DLD1 (cell line): ENCODE data around the gene KLF13.

Source experiments
- in situ Hi-C: cut with HindIII; loops from 2 replicates; pipeline ENCODE4 v1.10.0; 2017; ENCODE audit warnings: low sequenced_read_pairs

Gene KLF13

GRCh38 chr15:31326156-31326874 lies at the start of gene KLF13:
Gene KLF13 (plus strand): TSS chr15:31326835. CDS start chr15:31327213, 378 bp downstream.
- in situ Hi-C loops, result no loop called here

DNA sequence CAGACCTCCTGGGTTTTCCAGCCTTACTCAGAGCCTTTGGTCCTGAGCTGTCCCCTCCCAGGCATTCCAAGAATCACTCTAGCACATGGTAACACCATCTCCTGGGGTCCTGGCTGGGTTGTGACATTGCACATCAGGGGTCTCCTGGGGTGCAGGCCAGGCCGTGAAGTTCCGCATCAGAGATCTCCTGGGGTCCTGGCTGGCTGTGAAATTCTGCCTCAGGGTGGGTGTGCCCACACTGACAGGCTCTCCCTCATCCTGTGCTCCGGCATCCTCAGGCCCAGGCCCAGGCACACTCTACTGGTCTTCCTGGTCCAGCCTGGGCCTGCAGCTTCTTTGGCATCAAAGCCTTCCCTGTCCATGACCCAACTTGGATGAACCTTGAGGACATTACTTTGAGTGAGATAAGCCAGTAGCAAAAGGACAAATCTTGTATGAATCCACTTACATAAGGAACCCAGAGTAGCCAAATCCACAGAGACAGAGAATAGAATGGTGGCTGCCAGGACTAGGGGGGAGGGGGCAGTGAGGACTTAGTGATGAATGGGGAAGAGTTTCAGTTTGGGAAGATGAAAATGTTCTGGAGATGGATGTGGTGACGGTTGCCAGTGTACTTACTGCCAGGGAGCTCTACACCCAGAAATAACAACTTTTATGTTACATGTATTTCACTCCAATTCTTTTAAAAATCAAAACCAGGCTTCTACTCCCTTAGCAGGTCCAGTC lies 49.1 kb upstream of the KLF13 start:
- in situ Hi-C loops, result no loop called here

DNA sequence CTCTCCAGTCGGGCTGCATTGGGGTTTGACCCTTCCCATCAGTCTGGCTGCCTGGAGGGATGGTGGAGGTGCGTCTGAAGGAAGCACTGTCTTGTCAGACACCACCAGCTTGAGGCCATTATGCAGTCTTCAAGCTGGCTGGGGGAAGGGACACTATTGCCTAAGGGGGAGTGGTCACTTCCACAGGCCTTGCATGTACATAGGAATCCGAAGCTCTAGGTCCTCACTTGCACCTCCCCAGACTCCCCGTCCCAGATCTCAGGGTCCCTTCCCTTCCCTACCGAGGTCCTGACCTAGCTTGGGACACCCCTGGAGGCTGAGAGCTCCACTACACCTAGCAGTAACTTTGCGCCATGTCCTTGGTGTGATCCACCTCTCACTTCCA lies 48.6 kb upstream of the KLF13 start:
- in situ Hi-C loops, result no loop called here

DNA sequence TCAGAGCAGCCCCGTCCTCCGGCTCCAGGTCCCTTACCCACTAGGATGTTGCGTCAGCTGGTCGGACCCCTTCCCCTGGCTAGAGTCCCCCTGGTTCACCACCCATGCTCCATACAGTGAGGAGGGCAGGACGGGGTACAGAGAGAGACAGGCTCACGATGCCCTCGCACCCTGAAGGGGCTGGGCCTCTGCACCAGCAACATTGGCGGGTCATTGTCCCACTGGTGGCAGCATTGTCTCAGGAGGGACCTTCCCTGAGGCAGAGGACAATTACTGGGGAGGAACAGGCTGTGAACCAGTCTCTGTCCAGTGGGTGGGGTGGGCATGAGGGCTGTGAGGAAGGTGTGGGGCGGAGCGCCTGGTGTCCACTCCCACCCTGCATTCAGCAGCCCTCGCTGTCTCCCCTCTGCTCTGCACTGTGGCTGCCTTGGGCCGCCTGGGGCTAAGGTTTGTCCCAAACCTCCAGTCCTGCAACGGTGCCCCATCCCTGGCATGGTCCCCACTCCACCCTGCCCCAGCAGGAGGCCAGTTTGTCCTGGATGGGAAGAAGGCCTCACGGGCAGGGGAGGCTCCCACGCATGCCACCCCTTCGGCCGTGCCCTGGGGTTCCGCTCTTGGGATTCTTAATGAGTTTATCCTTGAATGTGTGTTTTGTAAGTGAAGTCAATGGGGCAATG lies 48.0 kb upstream of the KLF13 start:
- in situ Hi-C loops, result no loop called here

DNA sequence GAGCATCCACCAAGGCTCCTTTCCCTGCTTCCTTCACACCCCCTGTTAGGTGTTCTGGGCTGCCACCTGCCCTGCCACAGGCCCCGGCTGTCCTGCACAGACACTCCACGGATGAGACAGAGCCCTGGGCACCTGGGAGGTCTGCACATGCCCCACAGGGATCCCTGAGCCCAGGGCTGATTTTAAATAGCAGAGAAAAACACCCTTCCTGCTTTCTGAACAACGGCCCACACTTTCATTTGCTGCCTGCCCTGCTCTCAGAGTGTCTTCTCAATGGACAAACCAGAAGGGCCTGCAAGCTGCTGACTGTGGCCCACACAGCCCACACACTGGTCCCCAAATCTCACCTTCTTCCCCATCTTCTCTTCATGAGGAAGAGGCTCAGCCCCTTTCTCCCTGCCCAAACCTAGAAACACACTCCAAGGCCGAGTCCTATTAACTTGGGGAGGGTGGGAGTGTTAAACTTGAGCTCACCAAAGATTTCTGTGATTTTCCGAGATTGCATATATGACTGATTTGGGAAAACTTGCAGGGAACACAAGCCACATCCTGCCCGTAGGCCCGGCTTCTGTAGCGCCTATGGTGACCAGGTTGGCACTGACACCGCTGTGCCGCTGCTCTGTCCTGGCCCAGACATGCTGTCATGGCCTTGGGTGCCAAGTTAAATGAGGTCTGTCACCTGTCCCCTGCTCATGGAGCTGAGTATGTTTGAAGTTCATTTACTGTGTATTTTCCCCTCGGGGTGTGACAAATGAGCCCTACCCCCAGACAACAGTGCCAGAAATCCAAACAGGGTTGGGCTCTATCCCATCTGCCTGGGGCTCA lies 47.2 kb upstream of the KLF13 start:
- in situ Hi-C loops, result no loop called here

GRCh38 chr15:31280046-31280830 lies 46.4 kb upstream of the KLF13 start:
- in situ Hi-C loops, result no loop called here

- in situ Hi-C loops, result no loop called here
Measured at GRCh38 chr15:31280831-31281216, 45.8 kb upstream of the KLF13 start.

- in situ Hi-C loops, result no loop called here
Measured at GRCh38 chr15:31283043-31283442, 43.6 kb upstream of the KLF13 start.

GRCh38 chr15:31285772-31286261 lies 40.8 kb upstream of the KLF13 start:
- in situ Hi-C loops, result no loop called here

DNA sequence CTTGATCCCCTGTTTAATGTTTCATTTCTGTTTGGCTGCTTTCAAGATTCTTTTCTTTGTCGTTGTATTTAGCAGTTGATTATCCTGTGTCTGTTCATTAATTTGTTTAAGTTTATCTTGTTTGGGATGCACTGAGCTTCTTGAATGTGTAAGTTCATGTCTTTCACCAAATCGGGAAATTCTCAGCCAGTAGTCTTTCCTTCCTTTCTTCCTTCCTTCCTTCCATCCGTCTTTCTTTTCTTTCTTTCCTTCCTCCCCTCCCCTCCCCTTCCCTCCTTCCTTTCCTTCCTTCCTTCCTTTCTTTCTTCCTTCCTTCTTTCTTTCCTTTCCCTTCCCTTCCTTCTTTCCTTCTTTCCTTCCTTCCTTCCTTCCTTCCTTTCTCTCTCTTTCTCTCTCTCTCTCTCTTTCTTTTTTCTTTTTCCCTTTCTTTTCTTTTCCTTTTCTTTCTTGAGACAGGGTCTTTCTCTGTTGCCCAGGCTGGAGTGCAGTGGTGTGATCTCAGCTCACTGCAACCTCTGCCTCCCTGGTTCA lies 35.5 kb upstream of the KLF13 start:
- in situ Hi-C loops, result no loop called here

GRCh38 chr15:31292391-31293015 lies 34.1 kb upstream of the KLF13 start:
- in situ Hi-C loops, result no loop called here

DNA sequence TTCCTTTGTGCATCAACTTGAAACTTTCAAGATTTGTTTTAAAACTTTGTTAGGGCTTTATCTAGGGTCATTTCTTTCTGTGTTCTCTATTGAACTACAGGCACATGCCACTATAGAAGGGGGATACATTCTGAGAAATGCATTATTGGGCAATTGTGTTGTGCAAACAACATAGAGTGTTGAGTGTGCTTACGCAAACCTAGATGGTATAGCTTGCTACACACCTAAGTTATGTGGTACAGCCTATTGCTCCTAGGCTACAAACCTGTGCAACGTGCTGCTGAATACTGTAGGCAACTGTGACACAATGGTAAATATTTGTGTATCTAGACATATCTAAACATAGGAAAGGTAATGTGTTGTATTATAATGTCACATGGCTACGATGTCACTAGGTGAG lies 33.0 kb upstream of the KLF13 start:
- in situ Hi-C loops, result no loop called here

DNA sequence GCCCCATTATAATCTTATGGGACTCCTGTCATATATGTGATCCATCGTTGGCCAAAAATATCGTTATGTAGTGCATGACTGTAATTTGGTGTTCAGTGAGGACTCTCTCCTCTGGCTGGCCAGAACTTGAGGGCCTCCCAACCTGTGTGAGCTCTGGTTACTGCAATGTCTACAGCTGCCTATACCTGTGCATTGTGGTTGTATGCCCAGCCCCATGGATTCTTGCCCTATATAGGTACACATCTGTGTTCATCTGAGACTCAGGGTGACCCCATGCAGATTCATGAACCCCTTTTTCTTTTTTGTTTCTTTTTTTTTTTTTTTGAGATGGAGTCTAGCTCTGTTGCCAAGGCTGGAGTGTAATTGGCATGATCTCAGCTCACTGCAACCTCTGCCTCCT lies 32.6 kb upstream of the KLF13 start:
- in situ Hi-C loops, result no loop called here

DNA sequence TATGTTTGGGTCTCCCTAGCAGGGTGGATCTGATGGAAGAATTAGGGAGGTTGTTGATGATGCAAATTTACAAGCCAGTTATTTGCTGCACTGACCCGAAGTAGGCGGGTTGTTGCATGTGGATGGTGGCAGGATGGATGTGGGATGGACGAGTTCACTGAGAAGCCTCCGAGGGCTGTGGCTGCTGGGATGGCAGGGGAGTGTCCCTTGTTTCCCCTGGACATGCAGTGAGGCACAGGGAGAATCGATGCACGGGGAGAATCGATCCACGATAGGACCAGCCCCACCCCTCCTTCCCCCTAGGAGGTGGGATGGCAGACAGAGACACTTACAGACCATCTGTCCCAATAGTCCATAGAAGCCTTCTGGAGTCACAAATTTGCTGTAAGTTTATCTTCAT lies 31.0 kb upstream of the KLF13 start:
- in situ Hi-C loops, result no loop called here

- in situ Hi-C loops, result no loop called here
Measured at GRCh38 chr15:31296219-31296645, 30.4 kb upstream of the KLF13 start.

DNA sequence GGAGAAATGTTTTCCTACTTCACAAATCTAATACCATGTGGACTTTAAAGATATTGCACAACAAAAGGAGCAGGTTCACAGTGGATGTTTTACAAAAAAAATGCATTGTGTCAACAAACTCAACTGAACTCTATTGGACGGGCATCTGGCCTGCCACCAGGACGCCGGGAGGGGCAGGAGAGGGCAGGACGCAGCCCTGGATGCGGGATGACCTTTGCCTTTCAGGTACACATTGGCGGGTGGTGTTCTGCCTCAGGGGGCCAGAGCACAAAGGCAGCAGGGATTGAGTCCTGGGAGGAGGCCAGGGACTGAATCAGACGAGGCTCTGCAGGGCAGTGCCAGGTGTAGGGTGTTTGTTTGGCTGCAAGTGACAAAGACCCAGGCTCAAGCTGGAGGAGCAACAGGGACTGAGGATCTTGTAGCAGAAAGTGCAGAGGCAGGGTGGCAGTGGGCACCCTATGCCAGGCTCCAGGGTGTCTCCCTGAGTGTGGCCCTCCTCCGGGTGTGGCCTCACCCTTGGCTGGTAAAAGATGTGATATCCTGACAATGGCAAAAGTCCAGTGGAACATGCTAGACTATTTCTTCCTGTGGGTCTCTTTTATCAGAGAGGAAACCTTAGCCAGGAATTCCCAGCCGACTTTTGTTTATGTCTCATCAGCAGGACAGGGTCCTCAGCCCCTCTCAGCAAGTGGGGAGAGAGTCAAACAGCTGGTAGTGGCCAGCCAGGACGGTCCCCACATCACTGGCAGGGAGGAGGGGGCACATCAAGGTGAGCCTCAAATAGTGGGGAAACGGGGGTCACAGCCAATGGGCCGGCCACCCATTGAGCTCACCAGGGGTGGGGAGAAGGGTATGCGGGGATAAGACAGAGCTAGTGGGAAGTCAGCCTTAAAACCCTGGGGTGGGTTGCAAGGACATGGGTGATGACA lies 29.7 kb upstream of the KLF13 start:
- in situ Hi-C loops, result no loop called here

- in situ Hi-C loops, result no loop called here
Measured at GRCh38 chr15:31297575-31298456, 28.8 kb upstream of the KLF13 start.
